ENCODE measurements around the gene TMEM178B. TPM values are rescaled to one million over a fixed set of nuclear protein-coding genes. Genes with fewer than 3 reads are reported as not detected.

The TMEM178B gene
- total RNA-seq, 1 experiment from 2014 or later, result not detected

DNA sequence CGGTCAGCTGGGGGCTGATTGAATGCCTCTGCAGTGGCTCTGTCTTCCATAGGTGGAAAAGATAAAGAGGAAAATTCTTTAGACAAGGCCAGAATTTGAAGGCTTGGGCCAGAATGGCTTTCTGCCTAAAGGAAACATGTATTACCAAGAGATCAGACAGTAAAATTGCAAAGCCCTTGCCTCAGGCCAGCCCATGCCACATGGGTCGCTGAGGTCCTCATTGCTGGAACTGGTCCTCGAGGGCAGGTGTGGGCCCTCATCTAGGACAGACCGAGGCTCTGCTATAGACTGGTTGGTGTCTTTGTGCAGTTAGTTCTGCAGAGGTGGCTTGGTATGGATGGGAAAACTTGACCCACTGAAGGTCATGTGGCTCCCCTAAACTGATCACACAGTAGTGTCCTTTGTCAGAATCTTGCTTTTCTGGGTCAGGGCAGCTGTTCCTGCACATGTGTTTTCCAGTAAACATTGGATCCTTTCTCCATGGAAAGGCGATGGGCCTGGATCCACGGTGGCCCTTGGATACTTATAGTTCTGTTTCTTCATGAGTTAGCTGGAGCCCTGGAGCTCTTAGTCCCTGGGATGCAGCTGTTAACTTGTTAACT lies 80.4 kb downstream of the TMEM178B start:
- no peaks in the 10 kb centered on the region for H3K27me3 ChIP-seq (ENCODE audit: low read length)
- H3K4me2 ChIP-seq (ENCODE audit: low read depth, low read length, poor library complexity, severe bottlenecking), result no peak overlapping the region
- no peak for DNase-seq
- no peaks in the 10 kb centered on the region for H3K9me2 ChIP-seq (replicated peaks; ENCODE audit: insufficient read depth, low read length)
- no peaks in the 10 kb centered on the region for H3K4me1 ChIP-seq (ENCODE audit: low read length)
- no peak overlapping the region for H3K4me3 ChIP-seq (ENCODE audit: low read length)
- H3K36me3 ChIP-seq (ENCODE audit: insufficient read depth, low read length), result no peaks in the 10 kb centered on the region
- no peak overlapping the region for H2AFZ ChIP-seq (ENCODE audit: low read length)
- no peak overlapping the region for H3K9ac ChIP-seq (ENCODE audit: low read length)
- H3K9me3 ChIP-seq (ENCODE audit: low read length), result no peaks in the 10 kb centered on the region
- H3K27ac ChIP-seq (ENCODE audit: low read length), result no peak overlapping the region
- H4K20me1 ChIP-seq (ENCODE audit: insufficient read depth, low read depth, low read length), result no peaks in the 10 kb centered on the region
- H3K79me2 ChIP-seq (ENCODE audit: low read length), result no peaks in the 10 kb centered on the region

- no peaks in the 10 kb centered on the region for H3K27me3 ChIP-seq (ENCODE audit: low read length)
- no peak overlapping the region for H2AFZ ChIP-seq (ENCODE audit: low read length)
- no peaks in the 10 kb centered on the region for H3K4me1 ChIP-seq (ENCODE audit: low read length)
- no peak for DNase-seq
- no peak overlapping the region for H3K27ac ChIP-seq (ENCODE audit: low read length)
- no peaks in the 10 kb centered on the region for H3K9me3 ChIP-seq (ENCODE audit: low read length)
- H3K9ac ChIP-seq (ENCODE audit: low read length), result no peak overlapping the region
- no peak overlapping the region for H3K4me3 ChIP-seq (ENCODE audit: low read length)
- no peaks in the 10 kb centered on the region for H3K9me2 ChIP-seq (replicated peaks; ENCODE audit: insufficient read depth, low read length)
- H3K36me3 ChIP-seq (ENCODE audit: insufficient read depth, low read length), result no peaks in the 10 kb centered on the region
- no peaks in the 10 kb centered on the region for H4K20me1 ChIP-seq (ENCODE audit: insufficient read depth, low read depth, low read length)
- no peaks in the 10 kb centered on the region for H3K79me2 ChIP-seq (ENCODE audit: low read length)
- H3K4me2 ChIP-seq (ENCODE audit: low read depth, low read length, poor library complexity, severe bottlenecking), result no peak overlapping the region
Measured at GRCh38 chr7:141156407-141156806, 82.5 kb downstream of the TMEM178B start.

GRCh38 chr7:141157138-141157765 lies 83.4 kb downstream of the TMEM178B start:
- Histone ChIP-seq H3K4me2 (ENCODE audit: low read depth, low read length, poor library complexity, severe bottlenecking) (no peak overlapping the region), H3K27me3 (ENCODE audit: low read length) (no peaks in the 10 kb centered on the region), H3K4me3 (ENCODE audit: low read length) (no peak overlapping the region), H3K9ac (ENCODE audit: low read length) (no peak overlapping the region), H3K79me2 (ENCODE audit: low read length) (no peaks in the 10 kb centered on the region), H3K9me2 (replicated peaks; ENCODE audit: insufficient read depth, low read length) (no peaks in the 10 kb centered on the region), H2AFZ (ENCODE audit: low read length) (no peak overlapping the region), H3K4me1 (ENCODE audit: low read length) (no peaks in the 10 kb centered on the region), H3K36me3 (ENCODE audit: insufficient read depth, low read length) (no peaks in the 10 kb centered on the region), H3K27ac (ENCODE audit: low read length) (no peak overlapping the region), H4K20me1 (ENCODE audit: insufficient read depth, low read depth, low read length) (no peaks in the 10 kb centered on the region), H3K9me3 (ENCODE audit: low read length) (no peaks in the 10 kb centered on the region)
- no peak for DNase-seq

- Histone ChIP-seq H3K4me2 (ENCODE audit: low read depth, low read length, poor library complexity, severe bottlenecking) (no peak overlapping the region), H3K27ac (ENCODE audit: low read length) (no peak overlapping the region), H3K9ac (ENCODE audit: low read length) (no peak overlapping the region), H3K79me2 (ENCODE audit: low read length) (no peaks in the 10 kb centered on the region), H2AFZ (ENCODE audit: low read length) (no peak overlapping the region), H3K4me1 (ENCODE audit: low read length) (no peaks in the 10 kb centered on the region), H3K36me3 (ENCODE audit: insufficient read depth, low read length) (no peaks in the 10 kb centered on the region), H3K9me2 (replicated peaks; ENCODE audit: insufficient read depth, low read length) (no peaks in the 10 kb centered on the region), H4K20me1 (ENCODE audit: insufficient read depth, low read depth, low read length) (no peaks in the 10 kb centered on the region), H3K27me3 (ENCODE audit: low read length) (no peaks in the 10 kb centered on the region), H3K9me3 (ENCODE audit: low read length) (no peaks in the 10 kb centered on the region), H3K4me3 (ENCODE audit: low read length) (no peak overlapping the region)
- no peak for DNase-seq
Measured at GRCh38 chr7:141158561-141158960, 84.7 kb downstream of the TMEM178B start.

GRCh38 chr7:141160246-141160860 lies 86.5 kb downstream of the TMEM178B start:
- Histone ChIP-seq H3K79me2 (ENCODE audit: low read length) (no peaks in the 10 kb centered on the region), H3K4me3 (ENCODE audit: low read length) (no peak overlapping the region), H3K27ac (ENCODE audit: low read length) (no peak overlapping the region), H3K36me3 (ENCODE audit: insufficient read depth, low read length) (no peaks in the 10 kb centered on the region), H3K9ac (ENCODE audit: low read length) (no peak overlapping the region), H3K4me1 (ENCODE audit: low read length) (no peaks in the 10 kb centered on the region), H3K27me3 (ENCODE audit: low read length) (no peaks in the 10 kb centered on the region), H3K9me3 (ENCODE audit: low read length) (no peaks in the 10 kb centered on the region), H2AFZ (ENCODE audit: low read length) (no peak overlapping the region), H3K4me2 (ENCODE audit: low read depth, low read length, poor library complexity, severe bottlenecking) (no peak overlapping the region), H4K20me1 (ENCODE audit: insufficient read depth, low read depth, low read length) (no peaks in the 10 kb centered on the region), H3K9me2 (replicated peaks; ENCODE audit: insufficient read depth, low read length) (no peaks in the 10 kb centered on the region)
- DNase-seq, result no peak

DNA sequence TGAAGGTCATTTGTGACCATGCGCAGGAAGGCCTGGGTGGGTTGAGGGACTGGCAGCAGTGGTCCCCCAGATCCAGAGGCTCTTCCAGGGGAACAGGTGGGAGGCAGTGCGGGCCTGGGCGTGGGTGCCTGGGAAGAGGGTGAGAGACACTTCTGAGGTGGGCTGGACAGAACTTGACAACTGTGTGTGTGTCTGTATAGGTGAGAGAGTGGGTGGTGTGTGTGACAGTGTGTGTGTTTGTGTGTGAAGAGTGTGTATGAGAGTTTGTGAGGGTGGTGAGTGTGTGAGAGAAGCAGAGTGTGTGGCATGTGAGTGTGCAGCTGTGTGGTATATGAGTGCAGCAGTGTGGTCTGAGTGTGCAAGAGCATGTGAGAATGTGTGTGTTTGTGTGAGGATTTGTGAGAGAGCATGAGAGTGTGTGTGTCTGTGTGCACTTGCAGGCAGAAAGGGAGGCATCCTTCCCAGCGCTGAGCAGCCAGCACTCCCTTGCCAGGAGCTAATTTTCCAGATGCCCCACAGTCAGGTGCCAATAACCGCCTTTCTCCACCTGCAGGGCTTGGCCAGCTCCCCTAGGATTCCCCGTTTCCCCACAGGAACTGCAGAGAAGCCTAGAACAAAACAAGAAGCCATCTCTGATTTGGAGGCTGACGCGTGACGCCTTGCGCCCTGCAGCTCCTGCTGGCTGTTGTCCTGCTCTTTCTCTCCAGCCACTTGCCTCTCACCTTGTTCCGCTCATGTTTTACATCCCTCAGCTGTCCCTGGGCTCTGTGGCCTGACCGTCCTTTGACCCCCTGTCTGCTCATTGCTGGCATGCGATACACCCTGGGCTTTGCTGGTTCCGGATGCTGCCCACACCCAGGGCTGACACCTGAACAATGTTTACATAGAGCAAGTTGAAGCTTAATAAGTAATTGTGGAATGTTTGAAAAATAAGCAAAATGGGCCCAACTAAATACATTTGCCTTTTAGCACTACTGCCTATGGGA lies 88.0 kb downstream of the TMEM178B start:
- no peaks in the 10 kb centered on the region for H3K27me3 ChIP-seq (ENCODE audit: low read length)
- H3K4me2 ChIP-seq (ENCODE audit: low read depth, low read length, poor library complexity, severe bottlenecking), result no peak overlapping the region
- no peaks in the 10 kb centered on the region for H4K20me1 ChIP-seq (ENCODE audit: insufficient read depth, low read depth, low read length)
- no peaks in the 10 kb centered on the region for H3K36me3 ChIP-seq (ENCODE audit: insufficient read depth, low read length)
- no peaks in the 10 kb centered on the region for H3K9me2 ChIP-seq (replicated peaks; ENCODE audit: insufficient read depth, low read length)
- no peaks in the 10 kb centered on the region for H3K4me1 ChIP-seq (ENCODE audit: low read length)
- no peaks in the 10 kb centered on the region for H3K79me2 ChIP-seq (ENCODE audit: low read length)
- no peak overlapping the region for H3K4me3 ChIP-seq (ENCODE audit: low read length)
- no peak overlapping the region for H3K9ac ChIP-seq (ENCODE audit: low read length)
- no peak for DNase-seq
- no peaks in the 10 kb centered on the region for H3K9me3 ChIP-seq (ENCODE audit: low read length)
- no peak overlapping the region for H2AFZ ChIP-seq (ENCODE audit: low read length)
- H3K27ac ChIP-seq (ENCODE audit: low read length), result no peak overlapping the region

- Histone ChIP-seq H3K4me3 (ENCODE audit: low read length) (no peak overlapping the region), H3K9me3 (ENCODE audit: low read length) (no peaks in the 10 kb centered on the region), H3K79me2 (ENCODE audit: low read length) (no peaks in the 10 kb centered on the region), H4K20me1 (ENCODE audit: insufficient read depth, low read depth, low read length) (no peaks in the 10 kb centered on the region), H3K27ac (ENCODE audit: low read length) (no peak overlapping the region), H3K27me3 (ENCODE audit: low read length) (no peaks in the 10 kb centered on the region), H3K9ac (ENCODE audit: low read length) (no peak overlapping the region), H2AFZ (ENCODE audit: low read length) (no peak overlapping the region), H3K9me2 (replicated peaks; ENCODE audit: insufficient read depth, low read length) (no peaks in the 10 kb centered on the region), H3K36me3 (ENCODE audit: insufficient read depth, low read length) (no peaks in the 10 kb centered on the region), H3K4me2 (ENCODE audit: low read depth, low read length, poor library complexity, severe bottlenecking) (no peak overlapping the region), H3K4me1 (ENCODE audit: low read length) (no peaks in the 10 kb centered on the region)
- DNase-seq, result no peak
Measured at GRCh38 chr7:141165521-141165920, 91.7 kb downstream of the TMEM178B start.

GRCh38 chr7:141166926-141167325 lies 93.1 kb downstream of the TMEM178B start:
- Histone ChIP-seq H3K9me2 (replicated peaks; ENCODE audit: insufficient read depth, low read length) (no peaks in the 10 kb centered on the region), H3K27ac (ENCODE audit: low read length) (no peak overlapping the region), H3K4me2 (ENCODE audit: low read depth, low read length, poor library complexity, severe bottlenecking) (no peak overlapping the region), H3K9me3 (ENCODE audit: low read length) (no peaks in the 10 kb centered on the region), H3K9ac (ENCODE audit: low read length) (no peak overlapping the region), H4K20me1 (ENCODE audit: insufficient read depth, low read depth, low read length) (no peaks in the 10 kb centered on the region), H3K4me3 (ENCODE audit: low read length) (no peak overlapping the region), H3K27me3 (ENCODE audit: low read length) (no peaks in the 10 kb centered on the region), H3K36me3 (ENCODE audit: insufficient read depth, low read length) (no peaks in the 10 kb centered on the region), H2AFZ (ENCODE audit: low read length) (no peak overlapping the region), H3K79me2 (ENCODE audit: low read length) (no peaks in the 10 kb centered on the region), H3K4me1 (ENCODE audit: low read length) (no peaks in the 10 kb centered on the region)
- no peak for DNase-seq

Data from Karpas-422 (cell line).